Activated CD8-positive, alpha-beta T cell treated with anti-CD3 and anti-CD28 coated beads for 36 hours (primary cell): ENCODE data around the gene PPP2R2C. TPM values are rescaled to one million over a fixed set of nuclear protein-coding genes. Genes with fewer than 3 reads are reported as not detected.
A peak's percentile ranks its signal among the peaks of the same experiment; 100 is the strongest.

Experiments used
- ATAC-seq: fragments of 200-7000 bp; cut with Tn5 transposase; one replicate; pipeline ENCODE4 v1.10.0; 2021; ENCODE audit warnings: mild to moderate bottlenecking, moderate library complexity
- CTCF ChIA-PET: fragments of 350-600 bp; sonication (Branson Sonifier 250); formaldehyde crosslinking; loops from one replicate; lab custom pipeline; 2021; ENCODE audit warnings: antibody characterized with exemption; lab: Charles Lee
- POLR2A ChIA-PET: fragments of 350-600 bp; sonication (Branson Sonifier 250); formaldehyde crosslinking; loops from one replicate; lab custom pipeline; 2021; ENCODE audit warnings: antibody characterized with exemption; lab: Charles Lee
- DNase-seq: peaks from one replicate; pipeline ENCODE4 v3.0.0-alpha.2; 2020
- H3K27ac Mint-ChIP-seq: one replicate; pipeline ENCODE4 v1.8.0; 2021; ENCODE audit warnings: mild to moderate bottlenecking, mixed read lengths
- H3K27me3 Mint-ChIP-seq: one replicate; pipeline ENCODE4 v1.8.0; 2021; ENCODE audit warnings: mixed read lengths
- H3K36me3 Mint-ChIP-seq: one replicate; pipeline ENCODE4 v1.8.0; 2021; ENCODE audit warnings: low read depth, mixed read lengths
- H3K4me1 Mint-ChIP-seq: one replicate; pipeline ENCODE4 v1.8.0; 2021; ENCODE audit warnings: low read depth, mixed read lengths
- H3K4me3 Mint-ChIP-seq: one replicate; pipeline ENCODE4 v1.8.0; 2021; ENCODE audit warnings: mild to moderate bottlenecking, moderate library complexity, mixed read lengths
- H3K9me3 Mint-ChIP-seq: one replicate; pipeline ENCODE4 v1.8.0; 2021; ENCODE audit warnings: mixed read lengths
- intact Hi-C: fragments of 100-400 bp; cut with micrococcal nuclease; formaldehyde crosslinking; loops from one replicate; pipeline ENCODE4 v1.10.0; 2022
- total RNA-seq, 2 experiments: library from RNA; stranded (reverse); gene quantifications; one replicate each; pipeline ENCODE4 v1.2.3, GENCODE V29; 2021
- TF ChIP-seq, protein P1 (sequence below): fragments of 200-600 bp; IDR thresholded peaks from one replicate; pipeline ENCODE4 v1.8.0; 2022; ENCODE audit warnings: antibody characterized with exemption, mild to moderate bottlenecking

Gene PPP2R2C
- total RNA-seq, 2 experiments from 2014 or later = not detected

- DNase-seq = peak; percentile 39
- intact Hi-C loops = no loop called here
- H3K27me3 Mint-ChIP-seq = peaks cover 44% of the 10 kb centered on the region
- peak; percentile 58 for ATAC-seq
- H3K36me3 Mint-ChIP-seq = no peaks in the 10 kb centered on the region
- ChIA-PET POLR2A (no interaction called here), CTCF (no interaction called here)
- no peaks in the 10 kb centered on the region for H3K9me3 Mint-ChIP-seq
- no peak overlapping the region for H3K4me3 Mint-ChIP-seq
- peaks cover 13% of the 10 kb centered on the region for H3K4me1 Mint-ChIP-seq
- no peak overlapping the region for H3K27ac Mint-ChIP-seq
- TF ChIP-seq, protein P1, sequence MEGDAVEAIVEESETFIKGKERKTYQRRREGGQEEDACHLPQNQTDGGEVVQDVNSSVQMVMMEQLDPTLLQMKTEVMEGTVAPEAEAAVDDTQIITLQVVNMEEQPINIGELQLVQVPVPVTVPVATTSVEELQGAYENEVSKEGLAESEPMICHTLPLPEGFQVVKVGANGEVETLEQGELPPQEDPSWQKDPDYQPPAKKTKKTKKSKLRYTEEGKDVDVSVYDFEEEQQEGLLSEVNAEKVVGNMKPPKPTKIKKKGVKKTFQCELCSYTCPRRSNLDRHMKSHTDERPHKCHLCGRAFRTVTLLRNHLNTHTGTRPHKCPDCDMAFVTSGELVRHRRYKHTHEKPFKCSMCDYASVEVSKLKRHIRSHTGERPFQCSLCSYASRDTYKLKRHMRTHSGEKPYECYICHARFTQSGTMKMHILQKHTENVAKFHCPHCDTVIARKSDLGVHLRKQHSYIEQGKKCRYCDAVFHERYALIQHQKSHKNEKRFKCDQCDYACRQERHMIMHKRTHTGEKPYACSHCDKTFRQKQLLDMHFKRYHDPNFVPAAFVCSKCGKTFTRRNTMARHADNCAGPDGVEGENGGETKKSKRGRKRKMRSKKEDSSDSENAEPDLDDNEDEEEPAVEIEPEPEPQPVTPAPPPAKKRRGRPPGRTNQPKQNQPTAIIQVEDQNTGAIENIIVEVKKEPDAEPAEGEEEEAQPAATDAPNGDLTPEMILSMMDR = no peak
These were observed 134.1 kb downstream of the PPP2R2C start for GRCh38 chr4:6338175-6338950.

DNA sequence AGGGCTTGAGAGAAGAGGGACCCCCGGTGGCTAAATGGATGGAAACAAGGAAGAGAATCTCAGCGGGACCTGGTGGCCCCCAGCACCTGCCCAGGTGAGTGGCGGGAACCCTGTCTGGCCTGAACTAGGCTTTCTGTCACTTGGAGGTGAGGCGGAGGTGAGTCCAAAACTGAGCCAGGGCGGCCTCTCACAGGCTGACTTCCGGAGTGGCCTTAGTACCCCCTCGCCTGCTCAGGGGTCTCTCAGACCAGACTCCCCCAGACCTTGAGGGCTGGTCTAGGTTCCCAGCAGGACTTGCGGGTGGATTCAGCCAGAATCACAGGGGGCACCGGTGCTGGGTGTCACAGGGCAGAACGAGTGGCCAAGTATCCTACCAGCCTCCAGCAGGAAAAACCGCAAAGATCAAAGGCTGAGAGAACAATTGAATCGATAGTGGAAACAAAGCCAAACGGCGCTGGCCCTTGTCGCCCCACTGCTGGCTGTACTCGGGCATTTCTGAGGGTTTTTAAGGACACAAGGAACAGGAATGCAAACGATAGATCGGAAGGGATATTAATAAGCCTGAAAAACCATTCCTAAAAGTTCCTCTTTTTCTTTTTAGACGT lies 135.0 kb downstream of the PPP2R2C start:
- Mint-ChIP-seq H3K27ac (no peak overlapping the region), H3K9me3 (no peaks in the 10 kb centered on the region), H3K36me3 (no peaks in the 10 kb centered on the region), H3K4me1 (peaks cover 13% of the 10 kb centered on the region), H3K4me3 (no peak overlapping the region), H3K27me3 (peaks cover 42% of the 10 kb centered on the region)
- intact Hi-C loops = no loop called here
- no peak for DNase-seq
- ChIA-PET CTCF (interaction anchor here (1.2 kb wide), 1 partner anchor 10 kb away, joined by 4 read pairs; no protein-coding TSS in a partner anchor), POLR2A (no interaction called here)
- no peak for ATAC-seq
- TF ChIP-seq, protein P1 = no peak

DNA sequence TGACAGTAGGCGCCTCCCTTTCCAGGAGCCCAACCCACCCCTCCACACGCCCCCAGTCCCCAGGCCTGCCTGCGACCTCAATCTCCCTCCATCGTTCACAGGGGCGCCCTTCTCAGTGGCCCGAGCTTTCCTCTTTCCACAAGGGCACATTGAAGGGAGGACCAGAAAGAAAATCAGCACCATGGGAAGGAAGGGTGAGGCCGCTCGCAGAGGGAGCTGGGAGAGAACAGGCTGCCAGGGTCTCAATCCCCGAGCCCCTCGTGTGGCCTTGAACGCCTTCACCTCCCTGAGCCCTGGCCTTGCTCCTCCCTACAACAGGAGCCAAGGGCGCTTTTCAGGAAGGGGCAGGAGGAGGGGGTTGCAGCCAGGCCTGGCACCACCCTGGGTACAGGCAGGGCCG lies 136.2 kb downstream of the PPP2R2C start:
- no peak for ATAC-seq
- POLR2A ChIA-PET = no interaction called here
- H3K27me3 Mint-ChIP-seq = peaks cover 38% of the 10 kb centered on the region
- no peak overlapping the region for H3K4me3 Mint-ChIP-seq
- peaks cover 13% of the 10 kb centered on the region for H3K4me1 Mint-ChIP-seq
- intact Hi-C loops = no loop called here
- CTCF ChIA-PET = interaction anchor here (1.2 kb wide), 1 partner anchor 9 kb away, joined by 4 read pairs; no protein-coding TSS in a partner anchor
- no peak overlapping the region for H3K27ac Mint-ChIP-seq
- TF ChIP-seq, protein P1 = no peak
- no peaks in the 10 kb centered on the region for H3K9me3 Mint-ChIP-seq
- DNase-seq = no peak
- no peaks in the 10 kb centered on the region for H3K36me3 Mint-ChIP-seq

- no peak for DNase-seq
- peaks cover 32% of the 10 kb centered on the region for H3K27me3 Mint-ChIP-seq
- H3K9me3 Mint-ChIP-seq = no peaks in the 10 kb centered on the region
- intact Hi-C loops = no loop called here
- TF ChIP-seq, protein P1 = no peak
- CTCF ChIA-PET = no interaction called here
- POLR2A ChIA-PET = no interaction called here
- no peak for ATAC-seq
- H3K4me3 Mint-ChIP-seq = no peak overlapping the region
- no peak overlapping the region for H3K27ac Mint-ChIP-seq
- H3K4me1 Mint-ChIP-seq = peaks cover 13% of the 10 kb centered on the region
- H3K36me3 Mint-ChIP-seq = no peaks in the 10 kb centered on the region
These were observed 137.3 kb downstream of the PPP2R2C start for GRCh38 chr4:6335040-6335590.
